Stimulated activated memory B cell treated with anti-CD40 and anti-IgM and Interleukin-4, amounts not matched to agents 10 μg/mL and 1 μg/mL and 100 μg/mL, for 72 hours (primary cell): Measurements from ENCODE around the gene TRAIP.

ENCODE experiments used
- ATAC-seq: fragments of 150-1000 bp; cut with Tn5 transposase; 2 replicates; pipeline ENCODE4 v1.10.0; 2021
- H3K27ac Mint-ChIP-seq: one replicate; pipeline ENCODE4 v1.8.0; 2022; ENCODE audit warnings: mild to moderate bottlenecking, mixed read lengths
- H3K27me3 Mint-ChIP-seq: one replicate; pipeline ENCODE4 v1.8.0; 2022; ENCODE audit warnings: mixed read lengths
- H3K36me3 Mint-ChIP-seq: one replicate; pipeline ENCODE4 v1.8.0; 2022; ENCODE audit warnings: mixed read lengths
- H3K4me1 Mint-ChIP-seq: one replicate; pipeline ENCODE4 v1.8.0; 2022; ENCODE audit warnings: mixed read lengths
- H3K4me3 Mint-ChIP-seq: one replicate; pipeline ENCODE4 v1.8.0; 2022; ENCODE audit warnings: mild to moderate bottlenecking, moderate library complexity, mixed read lengths
- H3K9me3 Mint-ChIP-seq: one replicate; pipeline ENCODE4 v1.8.0; 2022; ENCODE audit warnings: mixed read lengths

Gene TRAIP

GRCh38 chr3:49882166-49882565, 25.8 kb upstream of the TRAIP start:
- no peak overlapping the region for H3K4me3 Mint-ChIP-seq
- no peaks in the 10 kb centered on the region for H3K9me3 Mint-ChIP-seq
- no peaks in the 10 kb centered on the region for H3K36me3 Mint-ChIP-seq
- no peak for ATAC-seq
- no peak overlapping the region for H3K27ac Mint-ChIP-seq
- peaks cover 18% of the 10 kb centered on the region for H3K27me3 Mint-ChIP-seq
- H3K4me1 Mint-ChIP-seq, result no peaks in the 10 kb centered on the region

GRCh38 chr3:49880581-49881315, 24.4 kb upstream of the TRAIP start:
- peaks cover 18% of the 10 kb centered on the region for H3K27me3 Mint-ChIP-seq
- ATAC-seq, result no peak
- no peaks in the 10 kb centered on the region for H3K36me3 Mint-ChIP-seq
- H3K9me3 Mint-ChIP-seq, result no peaks in the 10 kb centered on the region
- H3K4me3 Mint-ChIP-seq, result no peak overlapping the region
- H3K27ac Mint-ChIP-seq, result no peak overlapping the region
- no peaks in the 10 kb centered on the region for H3K4me1 Mint-ChIP-seq

- no peak overlapping the region for H3K4me3 Mint-ChIP-seq
- H3K4me1 Mint-ChIP-seq, result no peaks in the 10 kb centered on the region
- H3K27me3 Mint-ChIP-seq, result peaks cover 25% of the 10 kb centered on the region
- H3K36me3 Mint-ChIP-seq, result no peaks in the 10 kb centered on the region
- H3K9me3 Mint-ChIP-seq, result no peaks in the 10 kb centered on the region
- no peak for ATAC-seq
- H3K27ac Mint-ChIP-seq, result no peak overlapping the region
Measured at GRCh38 chr3:49879721-49880120, 23.4 kb upstream of the TRAIP start.

GRCh38 chr3:49878686-49879085, 22.3 kb upstream of the TRAIP start:
- no peak for ATAC-seq
- no peak overlapping the region for H3K4me3 Mint-ChIP-seq
- H3K9me3 Mint-ChIP-seq, result no peaks in the 10 kb centered on the region
- no peaks in the 10 kb centered on the region for H3K4me1 Mint-ChIP-seq
- peaks cover 25% of the 10 kb centered on the region for H3K27me3 Mint-ChIP-seq
- H3K27ac Mint-ChIP-seq, result no peak overlapping the region
- H3K36me3 Mint-ChIP-seq, result no peaks in the 10 kb centered on the region

GRCh38 chr3:49877716-49878115, 21.4 kb upstream of the TRAIP start:
- Mint-ChIP-seq H3K9me3 (no peaks in the 10 kb centered on the region), H3K27ac (no peak overlapping the region), H3K4me1 (peaks cover 6% of the 10 kb centered on the region), H3K36me3 (no peaks in the 10 kb centered on the region), H3K27me3 (peaks cover 24% of the 10 kb centered on the region), H3K4me3 (no peak overlapping the region)
- no peak for ATAC-seq

- ATAC-seq, result no peak
- Mint-ChIP-seq H3K36me3 (no peaks in the 10 kb centered on the region), H3K27ac (no peak overlapping the region), H3K27me3 (peaks cover 16% of the 10 kb centered on the region), H3K4me3 (no peak overlapping the region), H3K9me3 (no peaks in the 10 kb centered on the region), H3K4me1 (peaks cover 9% of the 10 kb centered on the region)
Measured at GRCh38 chr3:49876567-49876966, 20.2 kb upstream of the TRAIP start.

GRCh38 chr3:49873623-49874022, 17.3 kb upstream of the TRAIP start:
- no peak for ATAC-seq
- Mint-ChIP-seq H3K27ac (no peak overlapping the region), H3K9me3 (no peaks in the 10 kb centered on the region), H3K27me3 (peaks cover 30% of the 10 kb centered on the region), H3K4me1 (peaks cover 9% of the 10 kb centered on the region), H3K36me3 (no peaks in the 10 kb centered on the region), H3K4me3 (no peak overlapping the region)

GRCh38 chr3:49872801-49873281, 16.5 kb upstream of the TRAIP start:
- peak; percentile 60 for ATAC-seq
- H3K9me3 Mint-ChIP-seq, result no peaks in the 10 kb centered on the region
- H3K4me3 Mint-ChIP-seq, result no peak overlapping the region
- peaks cover 38% of the 10 kb centered on the region for H3K27me3 Mint-ChIP-seq
- H3K4me1 Mint-ChIP-seq, result peaks cover 9% of the 10 kb centered on the region
- H3K36me3 Mint-ChIP-seq, result no peaks in the 10 kb centered on the region
- H3K27ac Mint-ChIP-seq, result peak overlapping the region; percentile 42

GRCh38 chr3:49871531-49872153, 15.3 kb upstream of the TRAIP start:
- Mint-ChIP-seq H3K27me3 (peaks cover 50% of the 10 kb centered on the region), H3K9me3 (no peaks in the 10 kb centered on the region), H3K36me3 (no peaks in the 10 kb centered on the region), H3K4me3 (no peak overlapping the region), H3K4me1 (peaks cover 9% of the 10 kb centered on the region), H3K27ac (peak overlapping the region; percentile 42)
- ATAC-seq, result no peak

GRCh38 chr3:49869525-49870126, 13.3 kb upstream of the TRAIP start, which contains the start of gene CAMKV:
Gene CAMKV, minus strand, starts transcription at chr3:49869906. Its CDS starts 7,518 bp downstream, at chr3:49862388.
- Mint-ChIP-seq H3K36me3 (no peaks in the 10 kb centered on the region), H3K4me1 (peaks cover 9% of the 10 kb centered on the region), H3K27me3 (peaks cover 61% of the 10 kb centered on the region), H3K27ac (no peak within 1 kb of the TSS), H3K4me3 (peak within 1 kb of the TSS; percentile 39), H3K9me3 (no peaks in the 10 kb centered on the region)
- ATAC-seq, result peak; percentile 24

GRCh38 chr3:49868862-49869466, 12.6 kb upstream of the TRAIP start:
- Mint-ChIP-seq H3K4me3 (no peak overlapping the region), H3K27ac (no peak overlapping the region), H3K36me3 (no peaks in the 10 kb centered on the region), H3K9me3 (no peaks in the 10 kb centered on the region), H3K27me3 (peaks cover 61% of the 10 kb centered on the region), H3K4me1 (peaks cover 9% of the 10 kb centered on the region)
- ATAC-seq, result no peak

- Mint-ChIP-seq H3K4me1 (peaks cover 4% of the 10 kb centered on the region), H3K4me3 (no peak overlapping the region), H3K27me3 (peaks cover 72% of the 10 kb centered on the region), H3K27ac (no peak overlapping the region), H3K9me3 (no peaks in the 10 kb centered on the region), H3K36me3 (no peaks in the 10 kb centered on the region)
- no peak for ATAC-seq
Measured at GRCh38 chr3:49867871-49868321, 11.5 kb upstream of the TRAIP start.

- Mint-ChIP-seq H3K4me3 (no peak overlapping the region), H3K36me3 (no peaks in the 10 kb centered on the region), H3K4me1 (no peaks in the 10 kb centered on the region), H3K27ac (no peak overlapping the region), H3K9me3 (no peaks in the 10 kb centered on the region), H3K27me3 (peaks cover 77% of the 10 kb centered on the region)
- ATAC-seq, result no peak
Measured at GRCh38 chr3:49867400-49867799, 11.0 kb upstream of the TRAIP start.

- Mint-ChIP-seq H3K27me3 (peaks cover 74% of the 10 kb centered on the region), H3K36me3 (no peaks in the 10 kb centered on the region), H3K4me1 (no peaks in the 10 kb centered on the region), H3K9me3 (no peaks in the 10 kb centered on the region), H3K27ac (no peak overlapping the region), H3K4me3 (no peak overlapping the region)
- no peak for ATAC-seq
Measured at GRCh38 chr3:49865198-49865784, 8.9 kb upstream of the TRAIP start.

GRCh38 chr3:49864505-49864904, 8.1 kb upstream of the TRAIP start:
- no peak for ATAC-seq
- Mint-ChIP-seq H3K9me3 (no peaks in the 10 kb centered on the region), H3K4me1 (no peaks in the 10 kb centered on the region)

More at GRCh38 chr3:49864505-49864904, 8.1 kb upstream of the TRAIP start:
- Mint-ChIP-seq H3K27me3 (peaks cover 72% of the 10 kb centered on the region), H3K4me3 (no peak overlapping the region), H3K36me3 (no peaks in the 10 kb centered on the region), H3K27ac (no peak overlapping the region)
